Choroid plexus epithelial cell (primary cell): ENCODE data around the gene AEBP1.

Source experiments
- DNase-seq: peaks from one replicate; pipeline ENCODE4 v3.0.0-alpha.2; 2010; ENCODE audit warnings: low read depth
- H3K4me3 ChIP-seq: 2 replicates; pipeline ENCODE4 v1.5.1; 2011; ENCODE audit warnings: low read depth, mild to moderate bottlenecking, control low read depth, low read length, moderate library complexity
- CTCF ChIP-seq: conservative IDR thresholded peaks from 2 replicates; pipeline ENCODE4 v1.5.1; 2011; ENCODE audit warnings: low read depth, mild to moderate bottlenecking, control low read depth, inconsistent platforms, low read length, moderate library complexity

AEBP1 gene

GRCh38 chr7:44101966-44102845 is 1.9 kb upstream of the AEBP1 start:
- no peak for TF ChIP-seq CTCF
- no peak overlapping the region for H3K4me3 ChIP-seq
- DNase-seq: peak; percentile 31

- H3K4me3 ChIP-seq: no peak overlapping the region
- TF ChIP-seq CTCF: no peak
- no peak for DNase-seq
Observed at GRCh38 chr7:44102846-44103565, 1.1 kb upstream of the AEBP1 start.

- no peak overlapping the region for H3K4me3 ChIP-seq
- no peak for TF ChIP-seq CTCF
- no peak for DNase-seq
Observed at GRCh38 chr7:44103566-44103922, 601 bp upstream of the AEBP1 start.

DNA sequence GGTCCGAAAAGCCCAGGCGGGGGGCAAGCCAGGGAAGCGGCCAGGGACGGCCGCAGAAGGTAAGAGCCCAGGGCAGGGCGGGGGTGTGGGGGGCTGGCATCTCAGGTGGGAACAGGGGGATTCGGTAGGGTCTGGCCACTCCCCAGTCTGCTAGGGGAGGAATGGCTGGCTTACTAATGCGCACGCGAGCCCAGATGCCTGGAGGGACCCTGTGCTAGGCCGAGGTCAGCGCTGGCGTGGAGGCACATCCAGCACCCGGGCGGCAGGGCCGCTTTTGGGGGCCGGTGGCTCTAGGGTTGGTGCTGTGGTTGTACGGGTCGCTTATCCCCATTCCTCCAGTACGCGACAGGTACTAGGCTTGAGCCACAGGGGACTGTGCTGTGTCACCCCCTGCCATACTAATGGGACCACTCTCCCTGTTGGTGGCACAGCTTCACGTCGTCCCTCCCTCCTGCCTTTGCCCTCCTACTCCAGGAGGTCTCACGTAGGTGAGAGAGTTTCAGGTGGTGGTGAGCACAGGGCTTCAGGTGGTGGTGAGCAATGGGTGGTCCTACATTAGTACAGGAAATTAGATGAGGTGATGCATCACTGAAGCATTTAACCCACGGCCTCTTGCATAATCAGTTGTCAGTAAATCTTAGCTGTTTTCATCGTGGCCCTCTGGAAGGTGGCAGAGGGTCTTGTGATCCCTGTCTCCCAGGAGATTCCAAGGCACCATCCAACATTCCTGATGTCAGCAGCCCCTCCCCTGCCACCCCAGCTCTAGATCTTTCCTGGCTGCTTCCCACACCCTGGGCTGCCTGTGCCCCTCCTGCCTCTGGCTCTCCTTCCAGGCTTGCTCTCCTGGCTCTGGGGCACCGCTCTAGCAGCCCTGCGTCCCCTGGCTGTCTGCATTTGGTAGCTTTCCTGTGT is 971 bp downstream of the AEBP1 start:
- TF ChIP-seq CTCF: peak; percentile 20
- peak; percentile 76 for DNase-seq
- H3K4me3 ChIP-seq: peak overlapping the region; percentile 53

GRCh38 chr7:44105832-44106231 is 1.7 kb downstream of the AEBP1 start:
- no peak for TF ChIP-seq CTCF
- peak overlapping the region; percentile 53 for H3K4me3 ChIP-seq

GRCh38 chr7:44106311-44107065 is 2.3 kb downstream of the AEBP1 start:
- TF ChIP-seq CTCF: no peak
- H3K4me3 ChIP-seq: no peak overlapping the region
- no peak for DNase-seq

More at GRCh38 chr7:44105832-44106231, 1.7 kb downstream of the AEBP1 start:
- DNase-seq: no peak
